HepG2 (cell line): ENCODE data around the gene CHN2. TPM values are rescaled to one million over a fixed set of nuclear protein-coding genes. Genes with fewer than 3 reads are reported as not detected.

Experiments
- DR1 ChIP-seq: sonication (generic); formaldehyde crosslinking; IDR thresholded peaks from 2 replicates; pipeline ENCODE4 v1.8.0; 2021; ENCODE audit warnings: mild to moderate bottlenecking, missing genetic modification reagents, inconsistent platforms
- FOXA1 ChIP-seq, 2 experiments: fragments of 450-650 bp in 1 of 2; sonication (generic) in 1 of 2; formaldehyde crosslinking in 1 of 2; IDR thresholded peaks; 2 replicates each; pipeline versions ENCODE4 v1.4.0 to v1.6.1; 2016 to 2020; ENCODE audit warnings: missing genetic modification reagents in 1 of 2
- NFE2L1 ChIP-seq: sonication (generic); formaldehyde crosslinking; IDR thresholded peaks from 2 replicates; pipeline ENCODE4 v1.4.0; 2020; ENCODE audit warnings: missing genetic modification reagents, mild to moderate bottlenecking, borderline replicate concordance
- SAP130 ChIP-seq: IDR thresholded peaks from 2 replicates; pipeline ENCODE4 v1.6.1; 2016; ENCODE audit warnings: low read depth
- ZKSCAN1 ChIP-seq: fragments of 150-350 bp; IDR thresholded peaks from 2 replicates; pipeline ENCODE4 v1.6.1; 2014; ENCODE audit warnings: low read length
- ZNF510 ChIP-seq: sonication (generic); formaldehyde crosslinking; IDR thresholded peaks from 2 replicates; pipeline ENCODE4 v1.4.0; 2020; ENCODE audit warnings: low read depth, mild to moderate bottlenecking, missing genetic modification reagents
- ZNF567 ChIP-seq: sonication (generic); formaldehyde crosslinking; IDR thresholded peaks from 2 replicates; pipeline ENCODE4 v1.8.1; 2023; ENCODE audit warnings: mild to moderate bottlenecking, missing genetic modification reagents, borderline replicate concordance
- ZNF674 ChIP-seq: sonication (generic); formaldehyde crosslinking; IDR thresholded peaks from 2 replicates; pipeline ENCODE4 v1.5.0; 2020; ENCODE audit warnings: low read depth, mild to moderate bottlenecking, missing genetic modification reagents
- ZNF7 ChIP-seq: IDR thresholded peaks from 2 replicates; pipeline ENCODE4 v1.6.1; 2016; ENCODE audit warnings: missing biosample characterization, missing genetic modification reagents
- ZNF761 ChIP-seq: sonication (generic); formaldehyde crosslinking; conservative IDR thresholded peaks from 2 replicates; pipeline ENCODE4 v1.4.0; 2020; ENCODE audit warnings: mild to moderate bottlenecking, missing genetic modification reagents
- polyA plus RNA-seq, 8 experiments: library from polyadenylated mRNA; depleted of rRNA in 3 of 8; stranded (reverse) in 7 of 8; unstranded in 1 of 8; fragments of >200 nt; fragmentation: Illumina TruSeq in 4 of 8; extraction: Trizol in 4 of 8; gene quantifications; 2 replicates each; pipeline versions ENCODE4 v1.2.1 to v1.2.3, GENCODE V29; 2011 to 2016; ENCODE audit warnings: low read depth in 4 of 8, missing spikeins in 1 of 8, mixed read lengths in 1 of 8; ENCODE audit not compliant: insufficient read depth in 1 of 8
- total RNA-seq, 5 experiments: library from RNA; depleted of rRNA; stranded (reverse); fragments of >200 nt; fragmentation: Illumina TruSeq; extraction: Trizol; gene quantifications; 2 replicates each; pipeline ENCODE4 v1.2.3, GENCODE V29; 2016; ENCODE audit warnings: low read depth in 1 of 5
- TF ChIP-seq, protein P1 (sequence below): sonication (generic); formaldehyde crosslinking; IDR thresholded peaks from 2 replicates; pipeline ENCODE4 v1.4.0; 2020; ENCODE audit warnings: missing genetic modification reagents
- TF ChIP-seq, protein P2 (sequence below): sonication (generic); formaldehyde crosslinking; IDR thresholded peaks from one replicate; pipeline ENCODE4 v1.5.1; 2020; ENCODE audit warnings: mild to moderate bottlenecking, missing genetic modification reagents; ENCODE audit errors: not compliant biosample characterization
- TF ChIP-seq, protein P3 (sequence below): sonication (generic); formaldehyde crosslinking; IDR thresholded peaks from 2 replicates; pipeline ENCODE4; 2020; ENCODE audit warnings: missing genetic modification reagents, mild to moderate bottlenecking, borderline replicate concordance

CHN2 gene
- total and polyA plus RNA-seq, 2 of the 13 experiments (the other 11 are each of a cell fraction or from before 2014, with no cell fraction given) = 23.5 to 30.5 TPM

DNA sequence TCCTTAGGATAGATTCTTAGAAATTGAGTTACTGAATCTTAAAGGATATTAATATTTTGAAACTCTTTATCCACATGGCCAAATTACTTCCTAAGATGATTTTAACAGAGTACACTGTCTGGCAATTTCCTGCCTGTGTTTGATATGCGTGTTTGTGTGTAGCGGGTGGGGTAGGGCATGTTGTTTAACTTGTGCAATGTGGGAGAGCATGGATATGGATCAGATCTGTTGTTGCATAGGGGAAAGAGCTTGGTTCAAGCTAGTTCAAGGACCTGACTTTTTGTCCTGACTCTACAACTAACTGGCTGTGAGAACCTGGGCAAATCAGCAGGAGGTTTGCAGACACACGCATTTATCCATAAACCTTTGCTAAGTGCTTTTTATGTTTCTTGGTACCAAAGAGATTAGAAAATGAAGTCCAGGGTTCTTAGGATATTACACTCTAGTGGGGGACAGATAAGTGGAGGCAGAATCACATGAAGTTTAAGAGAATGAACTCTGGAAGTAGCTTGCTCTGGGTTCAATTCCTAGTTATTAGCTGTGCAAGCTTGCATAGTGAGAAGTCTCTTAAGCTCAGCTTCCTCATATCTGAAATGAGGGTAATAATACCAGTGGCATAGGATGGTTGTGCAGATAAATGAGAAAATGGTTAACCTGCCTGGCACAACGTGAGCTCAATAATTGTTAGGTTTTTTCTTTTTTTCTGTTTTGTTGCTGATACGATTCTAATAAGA, 272.8 kb downstream of the CHN2 start (continued):
- TF ChIP-seq ZNF674 (CRISPR knock-in tag) = no peak
- TF ChIP-seq FOXA1 (IDR thresholded peaks at IDR 0.05) = no peak
- TF ChIP-seq FOXA1 (CRISPR knock-in tag; IDR thresholded peaks at IDR 0.05) = 0 out of 2 replicates have a peak, but pooled peaks have one; percentile 20
- TF ChIP-seq ZKSCAN1 = no peak
- TF ChIP-seq ZNF7 (CRISPR knock-in tag) = peak; percentile 89
- TF ChIP-seq SAP130 = no peak
- no peak for TF ChIP-seq NFE2L1 (CRISPR knock-in tag)
- TF ChIP-seq, protein P1, sequence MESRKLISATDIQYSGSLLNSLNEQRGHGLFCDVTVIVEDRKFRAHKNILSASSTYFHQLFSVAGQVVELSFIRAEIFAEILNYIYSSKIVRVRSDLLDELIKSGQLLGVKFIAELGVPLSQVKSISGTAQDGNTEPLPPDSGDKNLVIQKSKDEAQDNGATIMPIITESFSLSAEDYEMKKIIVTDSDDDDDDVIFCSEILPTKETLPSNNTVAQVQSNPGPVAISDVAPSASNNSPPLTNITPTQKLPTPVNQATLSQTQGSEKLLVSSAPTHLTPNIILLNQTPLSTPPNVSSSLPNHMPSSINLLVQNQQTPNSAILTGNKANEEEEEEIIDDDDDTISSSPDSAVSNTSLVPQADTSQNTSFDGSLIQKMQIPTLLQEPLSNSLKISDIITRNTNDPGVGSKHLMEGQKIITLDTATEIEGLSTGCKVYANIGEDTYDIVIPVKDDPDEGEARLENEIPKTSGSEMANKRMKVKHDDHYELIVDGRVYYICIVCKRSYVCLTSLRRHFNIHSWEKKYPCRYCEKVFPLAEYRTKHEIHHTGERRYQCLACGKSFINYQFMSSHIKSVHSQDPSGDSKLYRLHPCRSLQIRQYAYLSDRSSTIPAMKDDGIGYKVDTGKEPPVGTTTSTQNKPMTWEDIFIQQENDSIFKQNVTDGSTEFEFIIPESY = peak; percentile 73; the same call in 1 of the 2 replicates
- no peak for TF ChIP-seq ZNF567
- no peak for TF ChIP-seq ZNF761
- TF ChIP-seq ZNF510 (CRISPR knock-in tag) = no peak
- TF ChIP-seq, protein P2, sequence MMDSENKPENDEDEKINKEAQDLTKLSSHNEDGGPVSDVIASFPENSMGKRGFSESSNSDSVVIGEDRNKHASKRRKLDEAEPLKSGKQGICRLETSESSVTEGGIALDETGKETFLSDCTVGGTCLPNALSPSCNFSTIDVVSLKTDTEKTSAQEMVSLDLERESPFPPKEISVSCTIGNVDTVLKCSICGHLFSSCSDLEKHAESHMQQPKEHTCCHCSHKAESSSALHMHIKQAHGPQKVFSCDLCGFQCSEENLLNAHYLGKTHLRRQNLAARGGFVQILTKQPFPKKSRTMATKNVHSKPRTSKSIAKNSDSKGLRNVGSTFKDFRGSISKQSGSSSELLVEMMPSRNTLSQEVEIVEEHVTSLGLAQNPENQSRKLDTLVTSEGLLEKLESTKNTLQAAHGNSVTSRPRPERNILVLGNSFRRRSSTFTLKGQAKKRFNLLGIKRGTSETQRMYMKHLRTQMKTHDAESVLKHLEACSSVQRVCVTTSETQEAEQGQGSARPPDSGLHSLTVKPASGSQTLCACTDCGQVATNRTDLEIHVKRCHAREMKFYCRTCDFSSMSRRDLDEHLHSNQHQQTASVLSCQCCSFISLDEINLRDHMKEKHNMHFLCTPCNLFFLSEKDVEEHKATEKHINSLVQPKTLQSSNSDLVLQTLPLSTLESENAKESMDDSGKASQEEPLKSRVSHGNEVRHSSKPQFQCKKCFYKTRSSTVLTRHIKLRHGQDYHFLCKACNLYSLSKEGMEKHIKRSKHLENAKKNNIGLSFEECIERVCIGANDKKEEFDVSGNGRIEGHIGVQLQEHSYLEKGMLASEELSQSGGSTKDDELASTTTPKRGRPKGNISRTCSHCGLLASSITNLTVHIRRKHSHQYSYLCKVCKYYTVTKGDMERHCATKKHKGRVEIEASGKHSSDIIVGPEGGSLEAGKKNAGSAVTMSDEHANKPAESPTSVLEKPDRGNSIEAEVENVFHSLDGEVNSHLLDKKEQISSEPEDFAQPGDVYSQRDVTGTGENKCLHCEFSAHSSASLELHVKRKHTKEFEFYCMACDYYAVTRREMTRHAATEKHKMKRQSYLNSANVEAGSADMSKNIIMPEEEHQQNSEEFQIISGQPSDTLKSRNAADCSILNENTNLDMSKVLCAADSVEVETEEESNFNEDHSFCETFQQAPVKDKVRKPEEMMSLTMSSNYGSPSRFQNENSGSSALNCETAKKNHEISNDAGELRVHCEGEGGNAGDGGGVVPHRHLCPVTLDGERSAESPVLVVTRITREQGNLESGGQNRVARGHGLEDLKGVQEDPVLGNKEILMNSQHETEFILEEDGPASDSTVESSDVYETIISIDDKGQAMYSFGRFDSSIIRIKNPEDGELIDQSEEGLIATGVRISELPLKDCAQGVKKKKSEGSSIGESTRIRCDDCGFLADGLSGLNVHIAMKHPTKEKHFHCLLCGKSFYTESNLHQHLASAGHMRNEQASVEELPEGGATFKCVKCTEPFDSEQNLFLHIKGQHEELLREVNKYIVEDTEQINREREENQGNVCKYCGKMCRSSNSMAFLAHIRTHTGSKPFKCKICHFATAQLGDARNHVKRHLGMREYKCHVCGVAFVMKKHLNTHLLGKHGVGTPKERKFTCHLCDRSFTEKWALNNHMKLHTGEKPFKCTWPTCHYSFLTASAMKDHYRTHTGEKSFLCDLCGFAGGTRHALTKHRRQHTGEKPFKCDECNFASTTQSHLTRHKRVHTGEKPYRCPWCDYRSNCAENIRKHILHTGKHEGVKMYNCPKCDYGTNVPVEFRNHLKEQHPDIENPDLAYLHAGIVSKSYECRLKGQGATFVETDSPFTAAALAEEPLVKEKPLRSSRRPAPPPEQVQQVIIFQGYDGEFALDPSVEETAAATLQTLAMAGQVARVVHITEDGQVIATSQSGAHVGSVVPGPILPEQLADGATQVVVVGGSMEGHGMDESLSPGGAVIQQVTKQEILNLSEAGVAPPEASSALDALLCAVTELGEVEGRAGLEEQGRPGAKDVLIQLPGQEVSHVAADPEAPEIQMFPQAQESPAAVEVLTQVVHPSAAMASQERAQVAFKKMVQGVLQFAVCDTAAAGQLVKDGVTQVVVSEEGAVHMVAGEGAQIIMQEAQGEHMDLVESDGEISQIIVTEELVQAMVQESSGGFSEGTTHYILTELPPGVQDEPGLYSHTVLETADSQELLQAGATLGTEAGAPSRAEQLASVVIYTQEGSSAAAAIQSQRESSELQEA (CRISPR knock-in tag) = no peak
- TF ChIP-seq DR1 (CRISPR knock-in tag) = no peak
- TF ChIP-seq, protein P3, sequence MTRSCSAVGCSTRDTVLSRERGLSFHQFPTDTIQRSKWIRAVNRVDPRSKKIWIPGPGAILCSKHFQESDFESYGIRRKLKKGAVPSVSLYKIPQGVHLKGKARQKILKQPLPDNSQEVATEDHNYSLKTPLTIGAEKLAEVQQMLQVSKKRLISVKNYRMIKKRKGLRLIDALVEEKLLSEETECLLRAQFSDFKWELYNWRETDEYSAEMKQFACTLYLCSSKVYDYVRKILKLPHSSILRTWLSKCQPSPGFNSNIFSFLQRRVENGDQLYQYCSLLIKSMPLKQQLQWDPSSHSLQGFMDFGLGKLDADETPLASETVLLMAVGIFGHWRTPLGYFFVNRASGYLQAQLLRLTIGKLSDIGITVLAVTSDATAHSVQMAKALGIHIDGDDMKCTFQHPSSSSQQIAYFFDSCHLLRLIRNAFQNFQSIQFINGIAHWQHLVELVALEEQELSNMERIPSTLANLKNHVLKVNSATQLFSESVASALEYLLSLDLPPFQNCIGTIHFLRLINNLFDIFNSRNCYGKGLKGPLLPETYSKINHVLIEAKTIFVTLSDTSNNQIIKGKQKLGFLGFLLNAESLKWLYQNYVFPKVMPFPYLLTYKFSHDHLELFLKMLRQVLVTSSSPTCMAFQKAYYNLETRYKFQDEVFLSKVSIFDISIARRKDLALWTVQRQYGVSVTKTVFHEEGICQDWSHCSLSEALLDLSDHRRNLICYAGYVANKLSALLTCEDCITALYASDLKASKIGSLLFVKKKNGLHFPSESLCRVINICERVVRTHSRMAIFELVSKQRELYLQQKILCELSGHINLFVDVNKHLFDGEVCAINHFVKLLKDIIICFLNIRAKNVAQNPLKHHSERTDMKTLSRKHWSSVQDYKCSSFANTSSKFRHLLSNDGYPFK (CRISPR knock-in tag) = no peak
